HepG2 (cell line): ENCODE data around the gene LSR. TPM values are rescaled to one million over a fixed set of nuclear protein-coding genes. Genes with fewer than 3 reads are reported as not detected.

Experiments used
- ARNTL ChIP-seq: sonication (generic); formaldehyde crosslinking; IDR thresholded peaks from 2 replicates; pipeline ENCODE4 v1.4.0; 2020; ENCODE audit warnings: mild to moderate bottlenecking, missing genetic modification reagents
- DZIP1 ChIP-seq: sonication (generic); formaldehyde crosslinking; IDR thresholded peaks from 2 replicates; pipeline ENCODE4 v1.5.0; 2020; ENCODE audit warnings: mild to moderate bottlenecking, missing genetic modification reagents
- FOSL2 ChIP-seq: sonication (generic); formaldehyde crosslinking; IDR thresholded peaks from 2 replicates; pipeline ENCODE4 v1.4.0; 2020; ENCODE audit warnings: missing genetic modification reagents
- FOXO1 ChIP-seq: sonication (generic); formaldehyde crosslinking; IDR thresholded peaks from 2 replicates; pipeline ENCODE4 v1.4.0; 2020; ENCODE audit warnings: missing genetic modification reagents
- HIVEP1 ChIP-seq: sonication (generic); formaldehyde crosslinking; IDR thresholded peaks from 2 replicates; pipeline ENCODE4 v1.4.0; 2020; ENCODE audit warnings: mild to moderate bottlenecking, missing genetic modification reagents
- IKZF4 ChIP-seq: sonication (generic); formaldehyde crosslinking; IDR thresholded peaks from 2 replicates; pipeline ENCODE4 v1.5.1; 2020; ENCODE audit warnings: borderline replicate concordance, mild to moderate bottlenecking, low read depth, missing genetic modification reagents; ENCODE audit errors: not compliant biosample characterization
- KDM2A ChIP-seq: sonication (generic); formaldehyde crosslinking; IDR thresholded peaks from 2 replicates; pipeline ENCODE4 v1.4.0; 2020; ENCODE audit warnings: low read depth, missing genetic modification reagents, borderline replicate concordance
- MTF1 ChIP-seq: sonication (generic); formaldehyde crosslinking; IDR thresholded peaks from 2 replicates; pipeline ENCODE4 v1.5.0; 2020; ENCODE audit warnings: missing genetic modification reagents
- MXD4 ChIP-seq: IDR thresholded peaks from 2 replicates; pipeline ENCODE4 v1.6.1; 2016; ENCODE audit warnings: mild to moderate bottlenecking, missing biosample characterization, missing genetic modification reagents
- MYC ChIP-seq: sonication (generic); formaldehyde crosslinking; IDR thresholded peaks from 2 replicates; pipeline ENCODE4 v1.9.0; 2021; ENCODE audit warnings: missing genetic modification reagents, borderline replicate concordance
- NR2F6 ChIP-seq, 2 experiments: IDR thresholded peaks; 2 replicates each; pipeline ENCODE4 v1.6.1; 2016; ENCODE audit warnings: antibody characterized with exemption in 1 of 2, mild to moderate bottlenecking in 1 of 2
- PATZ1 ChIP-seq: sonication (generic); formaldehyde crosslinking; IDR thresholded peaks from 2 replicates; pipeline ENCODE4 v1.4.0; 2020; ENCODE audit warnings: missing genetic modification reagents
- PCBP2 ChIP-seq: fragments of 200-400 bp; formaldehyde crosslinking; optimal IDR thresholded peaks from 2 replicates; pipeline ENCODE3; 2018; ENCODE audit warnings: low read length, low read depth; ENCODE audit not compliant: poor library complexity, severe bottlenecking
- PHF8 ChIP-seq: sonication (generic); formaldehyde crosslinking; IDR thresholded peaks from 2 replicates; pipeline ENCODE4 v1.5.0; 2020; ENCODE audit warnings: missing genetic modification reagents
- PLRG1 ChIP-seq: fragments of 450-650 bp; conservative IDR thresholded peaks from 2 replicates; pipeline ENCODE4 v1.6.1; 2016
- REXO4 ChIP-seq: sonication (generic); formaldehyde crosslinking; IDR thresholded peaks from 2 replicates; pipeline ENCODE4 v1.8.0; 2022; ENCODE audit warnings: missing genetic modification reagents, mild to moderate bottlenecking, borderline replicate concordance
- RORA ChIP-seq: sonication (generic); formaldehyde crosslinking; IDR thresholded peaks from 2 replicates; pipeline ENCODE4 v1.5.0; 2020; ENCODE audit warnings: mild to moderate bottlenecking, missing genetic modification reagents, moderate library complexity
- SETDB1 ChIP-seq: sonication (generic); formaldehyde crosslinking; IDR thresholded peaks from 2 replicates; pipeline ENCODE4 v1.5.1; 2020; ENCODE audit warnings: missing genetic modification reagents, mild to moderate bottlenecking, borderline replicate concordance
- SNAI1 ChIP-seq: sonication (generic); formaldehyde crosslinking; IDR thresholded peaks from 2 replicates; pipeline ENCODE4 v1.5.0; 2020; ENCODE audit warnings: mild to moderate bottlenecking, missing genetic modification reagents, borderline replicate concordance
- SYNCRIP ChIP-seq: fragments of 200-400 bp; formaldehyde crosslinking; IDR thresholded peaks from 2 replicates; pipeline ENCODE4 v1.6.1; 2018; ENCODE audit warnings: mild to moderate bottlenecking, low read depth, low read length; ENCODE audit not compliant: insufficient read depth
- TBP ChIP-seq: sonication (generic); formaldehyde crosslinking; IDR thresholded peaks from 2 replicates; pipeline ENCODE4 v1.5.0; 2020; ENCODE audit warnings: missing genetic modification reagents
- TEAD2 ChIP-seq: sonication (generic); formaldehyde crosslinking; IDR thresholded peaks from 2 replicates; pipeline ENCODE4 v1.9.0; 2021; ENCODE audit warnings: missing genetic modification reagents
- ZKSCAN8 ChIP-seq: IDR thresholded peaks from 2 replicates; pipeline ENCODE4 v1.6.1; 2016; ENCODE audit warnings: borderline replicate concordance, missing genetic modification reagents, missing compliant biosample characterization
- ZNF484 ChIP-seq: sonication (generic); formaldehyde crosslinking; IDR thresholded peaks from 2 replicates; pipeline ENCODE4 v1.5.1; 2020; ENCODE audit warnings: mild to moderate bottlenecking, low read depth, missing genetic modification reagents, borderline replicate concordance
- polyA plus RNA-seq, 8 experiments: library from polyadenylated mRNA; depleted of rRNA in 3 of 8; stranded (reverse) in 7 of 8; unstranded in 1 of 8; fragments of >200 nt; fragmentation: Illumina TruSeq in 4 of 8; extraction: Trizol in 4 of 8; gene quantifications; 2 replicates each; pipeline versions ENCODE4 v1.2.1 to v1.2.3, GENCODE V29; 2011 to 2016; ENCODE audit warnings: low read depth in 4 of 8, missing spikeins in 1 of 8, mixed read lengths in 1 of 8; ENCODE audit not compliant: insufficient read depth in 1 of 8
- total RNA-seq, 5 experiments: library from RNA; depleted of rRNA; stranded (reverse); fragments of >200 nt; fragmentation: Illumina TruSeq; extraction: Trizol; gene quantifications; 2 replicates each; pipeline ENCODE4 v1.2.3, GENCODE V29; 2016; ENCODE audit warnings: low read depth in 1 of 5

Gene LSR
- total and polyA plus RNA-seq, 2 of the 13 experiments (the other 11 are each of a cell fraction or from before 2014, with no cell fraction given), result 29.2 to 79.2 TPM

- TF ChIP-seq MXD4 (CRISPR knock-in tag) (0 out of 2 replicates have a peak, but pooled peaks have one; percentile 43), PCBP2 (no peak), ARNTL (CRISPR knock-in tag) (0 out of 2 replicates have a peak, but pooled peaks have one; percentile 42), TEAD2 (CRISPR knock-in tag) (no peak), MTF1 (CRISPR knock-in tag) (no peak), DZIP1 (CRISPR knock-in tag) (no peak), SNAI1 (CRISPR knock-in tag) (no peak), RORA (CRISPR knock-in tag) (no peak), NR2F6 (IDR thresholded peaks at IDR 0.05) (peak; percentile 45; the same call in 1 of the 2 replicates), NR2F6 (CRISPR knock-in tag; IDR thresholded peaks at IDR 0.05) (peak; percentile 69), PATZ1 (CRISPR knock-in tag) (peak; percentile 98), SYNCRIP (no peak), TBP (CRISPR knock-in tag) (no peak), MYC (CRISPR knock-in tag) (peak; percentile 50; the same call in 1 of the 2 replicates), HIVEP1 (CRISPR knock-in tag) (peak; percentile 91), SETDB1 (CRISPR knock-in tag) (no peak), IKZF4 (CRISPR knock-in tag) (no peak), FOSL2 (CRISPR knock-in tag) (peak; percentile 36; the same call in 1 of the 2 replicates), KDM2A (peak; percentile 47; the same call in 1 of the 2 replicates), PHF8 (peak; percentile 17; the same call in 1 of the 2 replicates), PLRG1 (no peak), ZNF484 (CRISPR knock-in tag) (no peak), FOXO1 (peak; percentile 70), ZKSCAN8 (CRISPR knock-in tag) (0 out of 2 replicates have a peak, but pooled peaks have one; percentile 44), REXO4 (no peak)
Observed at GRCh38 chr19:35253316-35254286, 4.8 kb downstream of the LSR start (continued).
